GM18909 (cell line): Measurements from ENCODE around the gene KIF19.
"Not testable (repeated sequence)": the region's sequence is repeated elsewhere in the genome, so short reads cannot be mapped to it uniquely, and the experiment has no call there.

ENCODE experiments used
- ATAC-seq: cut with Tn5 transposase; IDR thresholded peaks from one replicate; pipeline ENCODE4 v1.9.1; 2021; ENCODE audit warnings: mild to moderate bottlenecking; ENCODE audit not compliant: unreplicated experiment, poor library complexity

The KIF19 gene

GRCh38 chr17:74325743-74326379 lies at the start of gene KIF19:
Gene KIF19, plus strand, starts transcription at chr17:74326226. Its CDS starts 124 bp downstream, at chr17:74326350.
- peak; percentile 58 for ATAC-seq

GRCh38 chr17:74276541-74277009 lies 49.5 kb upstream of the KIF19 start:
- no peak for ATAC-seq

- ATAC-seq, result no peak
Measured at GRCh38 chr17:74277935-74278334, 48.1 kb upstream of the KIF19 start.

- ATAC-seq, result not testable (repeated sequence)
Measured at GRCh38 chr17:74279617-74280016, 46.4 kb upstream of the KIF19 start.

- ATAC-seq, result no peak
Measured at GRCh38 chr17:74280093-74280513, 45.9 kb upstream of the KIF19 start.

- ATAC-seq, result no peak
Measured at GRCh38 chr17:74281799-74282198, 44.2 kb upstream of the KIF19 start.

GRCh38 chr17:74282274-74282586 lies 43.8 kb upstream of the KIF19 start:
- ATAC-seq, result not testable (repeated sequence)

GRCh38 chr17:74282587-74283370 lies 43.2 kb upstream of the KIF19 start:
- no peak for ATAC-seq

- no peak for ATAC-seq
Measured at GRCh38 chr17:74283371-74283673, 42.7 kb upstream of the KIF19 start.

GRCh38 chr17:74287031-74287602 lies 38.9 kb upstream of the KIF19 start:
- no peak for ATAC-seq

GRCh38 chr17:74288785-74289184 lies 37.2 kb upstream of the KIF19 start:
- no peak for ATAC-seq

- no peak for ATAC-seq
Measured at GRCh38 chr17:74289688-74290087, 36.3 kb upstream of the KIF19 start.

GRCh38 chr17:74290340-74290739 lies 35.7 kb upstream of the KIF19 start:
- no peak for ATAC-seq

GRCh38 chr17:74292495-74292894 lies 33.5 kb upstream of the KIF19 start:
- no peak for ATAC-seq

GRCh38 chr17:74295625-74296547 lies 30.1 kb upstream of the KIF19 start:
- no peak for ATAC-seq

- ATAC-seq, result no peak
Measured at GRCh38 chr17:74296548-74296936, 29.5 kb upstream of the KIF19 start.

- no peak for ATAC-seq
Measured at GRCh38 chr17:74297941-74298340, 28.1 kb upstream of the KIF19 start.

- ATAC-seq, result no peak
Measured at GRCh38 chr17:74298778-74299177, 27.2 kb upstream of the KIF19 start.

- no peak for ATAC-seq
Measured at GRCh38 chr17:74299226-74300009, 26.6 kb upstream of the KIF19 start.

- no peak for ATAC-seq
Measured at GRCh38 chr17:74303305-74303704, 22.7 kb upstream of the KIF19 start.
